ENCODE measurements around the gene RHD. TPM values are rescaled to one million over a fixed set of nuclear protein-coding genes. Genes with fewer than 3 reads are reported as not detected.
A peak's percentile ranks its signal among the peaks of the same experiment; 100 is the strongest.

The RHD gene
- total RNA-seq, 1 donor from 2014 or later, result not detected

- intact Hi-C loops (cut with DNase I), result no loop called here
- no peak for TF ChIP-seq POLR2A (IDR thresholded peaks at IDR 0.05)
- TF ChIP-seq POLR2AphosphoS5 (IDR thresholded peaks at IDR 0.05; ENCODE audit: insufficient read depth in 1 of 2, low read depth in 1 of 2), result no peak
- TF ChIP-seq, protein P1, sequence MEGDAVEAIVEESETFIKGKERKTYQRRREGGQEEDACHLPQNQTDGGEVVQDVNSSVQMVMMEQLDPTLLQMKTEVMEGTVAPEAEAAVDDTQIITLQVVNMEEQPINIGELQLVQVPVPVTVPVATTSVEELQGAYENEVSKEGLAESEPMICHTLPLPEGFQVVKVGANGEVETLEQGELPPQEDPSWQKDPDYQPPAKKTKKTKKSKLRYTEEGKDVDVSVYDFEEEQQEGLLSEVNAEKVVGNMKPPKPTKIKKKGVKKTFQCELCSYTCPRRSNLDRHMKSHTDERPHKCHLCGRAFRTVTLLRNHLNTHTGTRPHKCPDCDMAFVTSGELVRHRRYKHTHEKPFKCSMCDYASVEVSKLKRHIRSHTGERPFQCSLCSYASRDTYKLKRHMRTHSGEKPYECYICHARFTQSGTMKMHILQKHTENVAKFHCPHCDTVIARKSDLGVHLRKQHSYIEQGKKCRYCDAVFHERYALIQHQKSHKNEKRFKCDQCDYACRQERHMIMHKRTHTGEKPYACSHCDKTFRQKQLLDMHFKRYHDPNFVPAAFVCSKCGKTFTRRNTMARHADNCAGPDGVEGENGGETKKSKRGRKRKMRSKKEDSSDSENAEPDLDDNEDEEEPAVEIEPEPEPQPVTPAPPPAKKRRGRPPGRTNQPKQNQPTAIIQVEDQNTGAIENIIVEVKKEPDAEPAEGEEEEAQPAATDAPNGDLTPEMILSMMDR (IDR thresholded peaks at IDR 0.05), result no peak
- peaks cover 32% of the 10 kb centered on the region for H3K4me1 ChIP-seq
- DNase-seq (ENCODE audit: extremely low spot score in 2 of 2), result no peak
- H3K27me3 ChIP-seq, result no peaks in the 10 kb centered on the region
- no peak overlapping the region for H3K27ac ChIP-seq
- no peak overlapping the region for H3K4me3 ChIP-seq
- peaks cover 0 to 20% of the 10 kb centered on the region in 2 donors for H3K36me3 ChIP-seq
- no peaks in the 10 kb centered on the region for H3K9me3 ChIP-seq
Measured at GRCh38 chr1:25238046-25238445, 34.3 kb upstream of the RHD start.

DNA sequence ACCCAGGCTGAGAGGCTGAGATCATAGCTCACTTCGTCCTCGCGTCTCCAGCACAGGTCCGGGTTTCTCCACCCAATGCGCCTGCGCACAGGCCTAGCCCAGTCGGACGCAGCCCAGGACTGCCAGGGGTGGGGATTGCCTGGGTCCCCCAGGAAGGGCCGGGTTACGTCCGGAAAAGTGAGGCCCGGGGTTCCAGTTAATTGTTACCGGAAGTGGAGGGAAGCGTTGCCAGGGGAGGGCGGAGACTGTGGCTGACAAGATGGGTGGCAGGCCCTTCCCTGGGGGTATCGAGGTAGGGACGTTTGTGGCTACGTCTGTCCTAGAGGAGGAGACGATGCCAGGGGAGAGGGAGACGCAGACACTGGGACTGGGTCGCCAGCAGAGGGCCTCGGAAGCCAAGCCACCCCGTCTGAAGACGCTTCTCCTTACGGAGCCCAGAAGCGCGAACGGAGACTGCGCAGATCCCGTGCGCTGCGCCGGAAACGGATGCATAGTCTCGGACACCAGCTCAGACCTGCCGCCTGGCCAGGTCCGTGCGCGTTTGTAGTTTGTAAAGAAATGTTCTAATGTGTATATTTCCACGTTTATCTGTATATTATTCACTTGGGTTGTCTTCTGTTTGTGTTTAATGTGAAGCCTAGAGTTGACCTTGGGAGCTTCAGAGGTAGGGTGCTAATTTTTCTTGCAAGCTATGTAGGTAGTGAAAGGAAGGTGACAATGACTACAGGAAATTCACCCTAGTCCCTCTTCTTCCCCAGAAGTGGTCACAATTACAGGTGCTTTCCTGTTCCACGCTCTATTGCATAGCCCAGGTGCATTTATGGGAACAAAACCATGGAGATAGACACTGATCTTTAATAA lies 32.4 kb upstream of the RHD start:
- H3K27me3 ChIP-seq, result no peaks in the 10 kb centered on the region
- peaks cover 0 to 37% of the 10 kb centered on the region in 2 donors for H3K36me3 ChIP-seq
- peak; percentile 94 to 97 for DNase-seq (ENCODE audit: extremely low spot score in 2 of 2)
- H3K27ac ChIP-seq, result peak overlapping the region; percentile 89
- H3K4me1 ChIP-seq, result peaks cover 30% of the 10 kb centered on the region
- intact Hi-C loops (cut with DNase I), result no loop called here
- H3K4me3 ChIP-seq, result peak overlapping the region; percentile 46 to 49
- H3K9me3 ChIP-seq, result no peaks in the 10 kb centered on the region
- peak; percentile 87 for TF ChIP-seq POLR2AphosphoS5 (IDR thresholded peaks at IDR 0.05; ENCODE audit: insufficient read depth in 1 of 2, low read depth in 1 of 2)
- TF ChIP-seq, protein P1 (IDR thresholded peaks at IDR 0.05), result peak; percentile 48 to 64 (median 51)
- TF ChIP-seq POLR2A (IDR thresholded peaks at IDR 0.05), result no peak

GRCh38 chr1:25243907-25244306 lies 28.4 kb upstream of the RHD start:
- TF ChIP-seq POLR2A (IDR thresholded peaks at IDR 0.05) (no peak), POLR2AphosphoS5 (IDR thresholded peaks at IDR 0.05; ENCODE audit: insufficient read depth in 1 of 2, low read depth in 1 of 2) (no peak)
- DNase-seq (ENCODE audit: extremely low spot score in 2 of 2), result no peak
- H3K27ac ChIP-seq, result no peak overlapping the region
- H3K4me3 ChIP-seq, result no peak overlapping the region
- no peaks in the 10 kb centered on the region for H3K27me3 ChIP-seq
- H3K36me3 ChIP-seq, result peaks cover 0 to 46% of the 10 kb centered on the region in 2 donors
- intact Hi-C loops (cut with DNase I), result no loop called here
- peaks cover 47% of the 10 kb centered on the region for H3K4me1 ChIP-seq
- H3K9me3 ChIP-seq, result no peaks in the 10 kb centered on the region

GRCh38 chr1:25245393-25245792 lies 26.9 kb upstream of the RHD start:
- peaks cover 0 to 46% of the 10 kb centered on the region in 2 donors for H3K36me3 ChIP-seq
- no peaks in the 10 kb centered on the region for H3K27me3 ChIP-seq
- intact Hi-C loops (cut with DNase I), result no loop called here
- TF ChIP-seq POLR2AphosphoS5 (IDR thresholded peaks at IDR 0.05; ENCODE audit: insufficient read depth in 1 of 2, low read depth in 1 of 2), result no peak
- no peak for TF ChIP-seq POLR2A (IDR thresholded peaks at IDR 0.05)
- TF ChIP-seq, protein P1 (IDR thresholded peaks at IDR 0.05), result no peak
- H3K4me1 ChIP-seq, result peaks cover 37% of the 10 kb centered on the region
- H3K27ac ChIP-seq, result peak overlapping the region; percentile 16
- DNase-seq (ENCODE audit: extremely low spot score in 2 of 2), result no peak
- H3K4me3 ChIP-seq, result peak overlapping the region; percentile 69 to 90
- H3K9me3 ChIP-seq, result no peaks in the 10 kb centered on the region

DNA sequence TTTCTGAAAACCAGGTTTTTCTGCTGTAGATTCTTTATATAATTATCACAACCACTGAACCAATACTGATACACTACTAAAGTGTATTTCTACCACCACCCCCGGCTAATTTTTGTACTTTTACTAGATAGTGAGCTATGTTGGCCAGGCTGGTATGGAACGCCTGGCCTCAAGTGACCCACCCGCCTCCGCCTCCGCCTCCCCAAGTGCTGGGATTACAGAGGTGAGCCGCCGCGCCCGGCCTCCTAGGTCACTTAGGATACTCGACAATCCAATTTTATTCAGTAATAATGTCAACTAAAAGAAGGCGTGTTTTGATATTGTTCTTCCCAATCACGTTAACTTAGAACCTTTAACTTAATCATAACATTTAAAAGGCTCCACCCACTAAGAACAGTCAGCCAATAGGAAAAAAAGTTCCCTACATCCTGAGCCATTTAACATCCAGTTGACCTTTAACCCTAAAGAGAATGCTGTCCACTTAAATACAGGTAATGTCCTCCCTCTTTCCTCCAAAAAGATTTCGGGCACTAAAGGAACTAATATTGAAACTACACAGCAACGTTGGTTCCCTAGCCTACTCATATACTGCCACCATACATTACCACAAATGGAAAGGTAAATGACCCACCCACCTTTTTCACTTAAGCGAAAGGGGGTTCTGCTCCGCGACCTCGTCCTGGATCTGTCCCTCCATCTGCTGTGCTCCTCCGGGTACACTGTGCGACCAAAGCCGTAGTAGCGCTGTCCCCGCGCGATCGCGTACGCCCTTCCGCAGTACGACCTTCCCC lies 26.3 kb upstream of the RHD start:
- peaks cover 0 to 46% of the 10 kb centered on the region in 2 donors for H3K36me3 ChIP-seq
- H3K4me1 ChIP-seq, result peaks cover 31% of the 10 kb centered on the region
- intact Hi-C loops (cut with DNase I), result no loop called here
- no peaks in the 10 kb centered on the region for H3K9me3 ChIP-seq
- no peak for DNase-seq (ENCODE audit: extremely low spot score in 2 of 2)
- peak overlapping the region; percentile 96 for H3K27ac ChIP-seq
- TF ChIP-seq, protein P1 (IDR thresholded peaks at IDR 0.05), result no peak
- TF ChIP-seq POLR2A (IDR thresholded peaks at IDR 0.05) (no peak), POLR2AphosphoS5 (IDR thresholded peaks at IDR 0.05; ENCODE audit: insufficient read depth in 1 of 2, low read depth in 1 of 2) (no peak)
- H3K27me3 ChIP-seq, result no peaks in the 10 kb centered on the region
- peak overlapping the region; percentile 69 to 90 for H3K4me3 ChIP-seq
